Endothelial cell (in vitro differentiated cells): ENCODE measurements around the gene CRIP3. TPM values are rescaled to one million over a fixed set of nuclear protein-coding genes. Genes with fewer than 3 reads are reported as not detected.

ENCODE experiments used
- DNase-seq: peaks from one replicate; pipeline ENCODE4 v3.0.0; 2021; ENCODE audit warnings: low spot score
- H3K27ac Mint-ChIP-seq: one replicate; pipeline ENCODE4 v1.8.0; 2021; ENCODE audit warnings: mixed read lengths, inconsistent platforms; ENCODE audit not compliant: unreplicated experiment
- H3K27me3 Mint-ChIP-seq: one replicate; pipeline ENCODE4 v1.8.0; 2021; ENCODE audit warnings: mild to moderate bottlenecking, moderate library complexity, mixed read lengths, inconsistent platforms; ENCODE audit not compliant: unreplicated experiment
- H3K36me3 Mint-ChIP-seq: one replicate; pipeline ENCODE4 v1.8.0; 2021; ENCODE audit warnings: mild to moderate bottlenecking, low read depth, mixed read lengths, inconsistent platforms; ENCODE audit not compliant: unreplicated experiment
- H3K4me1 Mint-ChIP-seq: one replicate; pipeline ENCODE4 v1.8.0; 2021; ENCODE audit warnings: mild to moderate bottlenecking, mixed read lengths, inconsistent platforms; ENCODE audit not compliant: unreplicated experiment
- H3K4me3 Mint-ChIP-seq: one replicate; pipeline ENCODE4 v1.8.0; 2021; ENCODE audit warnings: mild to moderate bottlenecking, mixed read lengths, inconsistent platforms; ENCODE audit not compliant: unreplicated experiment
- H3K9me3 Mint-ChIP-seq: one replicate; pipeline ENCODE4 v1.8.0; 2021; ENCODE audit warnings: mixed read lengths, inconsistent platforms; ENCODE audit not compliant: unreplicated experiment
- CTCF ChIP-seq: fragments of 200-600 bp; sonication (generic); IDR thresholded peaks from one replicate; pipeline ENCODE4 v1.5.0; 2021; ENCODE audit warnings: antibody characterized with exemption; ENCODE audit not compliant: unreplicated experiment
- total RNA-seq: library from RNA; stranded (reverse); fragmentation: NEBNext Ultra II Directional; extraction: Animal tissue kit (Norgen Biotek cat#: 25700); gene quantifications from one replicate; pipeline ENCODE4 v1.2.1, GENCODE V29; 2021; ENCODE audit not compliant: unreplicated experiment

Gene CRIP3
- total RNA-seq, 1 donor from 2014 or later = 1.1 TPM

GRCh38 chr6:43331891-43332290 is 23.3 kb upstream of the CRIP3 start:
- no peaks in the 10 kb centered on the region for H3K9me3 Mint-ChIP-seq
- DNase-seq = no peak
- peaks cover 1% of the 10 kb centered on the region for H3K27me3 Mint-ChIP-seq
- no peak overlapping the region for H3K27ac Mint-ChIP-seq
- TF ChIP-seq CTCF = no peak
- H3K4me1 Mint-ChIP-seq = peaks cover 27% of the 10 kb centered on the region
- H3K4me3 Mint-ChIP-seq = no peak overlapping the region
- no peaks in the 10 kb centered on the region for H3K36me3 Mint-ChIP-seq

- TF ChIP-seq CTCF = no peak
- DNase-seq = no peak
- Mint-ChIP-seq H3K27me3 (peaks cover 1% of the 10 kb centered on the region), H3K9me3 (no peaks in the 10 kb centered on the region), H3K4me1 (peaks cover 27% of the 10 kb centered on the region), H3K4me3 (no peak overlapping the region), H3K36me3 (no peaks in the 10 kb centered on the region), H3K27ac (no peak overlapping the region)
Observed at GRCh38 chr6:43331470-43331869, 22.8 kb upstream of the CRIP3 start.

- no peak for TF ChIP-seq CTCF
- Mint-ChIP-seq H3K9me3 (no peaks in the 10 kb centered on the region), H3K36me3 (no peaks in the 10 kb centered on the region), H3K27me3 (peaks cover 1% of the 10 kb centered on the region), H3K27ac (no peak overlapping the region), H3K4me3 (no peak overlapping the region), H3K4me1 (peaks cover 11% of the 10 kb centered on the region)
- DNase-seq = no peak
Observed at GRCh38 chr6:43328528-43328927, 19.9 kb upstream of the CRIP3 start.

- TF ChIP-seq CTCF = no peak
- H3K27me3 Mint-ChIP-seq = no peaks in the 10 kb centered on the region
- H3K4me1 Mint-ChIP-seq = no peaks in the 10 kb centered on the region
- no peak overlapping the region for H3K27ac Mint-ChIP-seq
- H3K9me3 Mint-ChIP-seq = no peaks in the 10 kb centered on the region
- H3K36me3 Mint-ChIP-seq = no peaks in the 10 kb centered on the region
- DNase-seq = no peak
- no peak overlapping the region for H3K4me3 Mint-ChIP-seq
Observed at GRCh38 chr6:43325876-43326275, 17.2 kb upstream of the CRIP3 start.

GRCh38 chr6:43318011-43318410 is 9.4 kb upstream of the CRIP3 start:
- no peaks in the 10 kb centered on the region for H3K9me3 Mint-ChIP-seq
- H3K27ac Mint-ChIP-seq = no peak overlapping the region
- TF ChIP-seq CTCF = no peak
- H3K27me3 Mint-ChIP-seq = no peaks in the 10 kb centered on the region
- no peaks in the 10 kb centered on the region for H3K36me3 Mint-ChIP-seq
- DNase-seq = no peak
- no peak overlapping the region for H3K4me3 Mint-ChIP-seq
- peaks cover 6% of the 10 kb centered on the region for H3K4me1 Mint-ChIP-seq
